HG03103 (cell line): ENCODE measurements around the gene RSL24D1.
A peak's percentile ranks its signal among the peaks of the same experiment; 100 is the strongest.

ENCODE experiments used
- ATAC-seq: cut with Tn5 transposase; IDR thresholded peaks from one replicate; pipeline ENCODE4 v1.9.1; 2021; ENCODE audit warnings: low read depth; ENCODE audit not compliant: unreplicated experiment

The RSL24D1 gene

GRCh38 chr15:55196458-55197361 lies at the start of gene RSL24D1:
RSL24D1 (minus strand) TSS chr15:55196941; CDS start chr15:55196890, 51 bp downstream.
- peak; percentile 95 for ATAC-seq

GRCh38 chr15:55245059-55245458 lies 48.3 kb upstream of the RSL24D1 start:
- ATAC-seq: no peak

GRCh38 chr15:55241891-55242290 lies 45.1 kb upstream of the RSL24D1 start:
- no peak for ATAC-seq

- no peak for ATAC-seq
These were observed 44.4 kb upstream of the RSL24D1 start for GRCh38 chr15:55241186-55241585.

GRCh38 chr15:55240125-55240760 lies 43.5 kb upstream of the RSL24D1 start:
- ATAC-seq: no peak

GRCh38 chr15:55239440-55240124 lies 42.8 kb upstream of the RSL24D1 start:
- ATAC-seq: no peak

GRCh38 chr15:55238877-55239276 lies 42.1 kb upstream of the RSL24D1 start:
- no peak for ATAC-seq

GRCh38 chr15:55237219-55238130 lies 40.7 kb upstream of the RSL24D1 start:
- no peak for ATAC-seq

GRCh38 chr15:55235546-55236036 lies 38.9 kb upstream of the RSL24D1 start:
- no peak for ATAC-seq

GRCh38 chr15:55234800-55235104 lies 38.0 kb upstream of the RSL24D1 start:
- ATAC-seq: no peak

GRCh38 chr15:55234104-55234799 lies 37.5 kb upstream of the RSL24D1 start:
- ATAC-seq: no peak

GRCh38 chr15:55231455-55231854 lies 34.7 kb upstream of the RSL24D1 start:
- ATAC-seq: no peak

GRCh38 chr15:55230953-55231352 lies 34.2 kb upstream of the RSL24D1 start:
- ATAC-seq: no peak

- ATAC-seq: no peak
These were observed 33.4 kb upstream of the RSL24D1 start for GRCh38 chr15:55230051-55230670.

- ATAC-seq: no peak
These were observed 29.4 kb upstream of the RSL24D1 start for GRCh38 chr15:55226127-55226526.

GRCh38 chr15:55224892-55225291 lies 28.2 kb upstream of the RSL24D1 start:
- no peak for ATAC-seq

- peak; percentile 55 for ATAC-seq
These were observed 25.8 kb upstream of the RSL24D1 start for GRCh38 chr15:55222588-55222987.

- ATAC-seq: no peak
These were observed 24.6 kb upstream of the RSL24D1 start for GRCh38 chr15:55221090-55222011.
